ENCODE data around the gene NUBPL. TPM values are rescaled to one million over a fixed set of nuclear protein-coding genes. Genes with fewer than 3 reads are reported as not detected.
A peak's percentile ranks its signal among the peaks of the same experiment; 100 is the strongest.

The NUBPL gene
- polyA plus RNA-seq, 1 donor (not counting 4 experiments of a cell fraction or from before 2014, with no cell fraction given), result 18.8 TPM

- Histone ChIP-seq H4K20me1 (ENCODE audit: control insufficient read depth, extremely low read depth, insufficient read depth, low read length) (no peaks in the 10 kb centered on the region), H3K4me3 (ENCODE audit: control insufficient read depth in 2 of 3, extremely low read depth in 1 of 3, insufficient read depth in 2 of 3, low read depth in 1 of 3, low read length in 3 of 3) (no peak overlapping the region), H3K27ac (ENCODE audit: control insufficient read depth, insufficient read depth, low read length) (peak overlapping the region; percentile 85), H2AFZ (ENCODE audit: control insufficient read depth, low read length) (peak overlapping the region; percentile 75), H3K36me3 (ENCODE audit: control insufficient read depth in 2 of 2, extremely low read depth in 1 of 2, insufficient read depth in 2 of 2, low read length in 2 of 2) (no peaks in the 10 kb centered on the region), H3K9me1 (ENCODE audit: control insufficient read depth, extremely low read depth, insufficient read depth, low read length) (no peaks in the 10 kb centered on the region), H3K4me1 (ENCODE audit: control insufficient read depth, extremely low read depth, insufficient read depth, low read length) (peaks cover 24% of the 10 kb centered on the region), H3K27me3 (ENCODE audit: control insufficient read depth, extremely low read depth, insufficient read depth, low read length) (no peaks in the 10 kb centered on the region), H3K9me3 (ENCODE audit: control insufficient read depth, low read depth, low read length) (no peaks in the 10 kb centered on the region), H3K79me2 (ENCODE audit: control insufficient read depth, insufficient read depth, low read length) (no peaks in the 10 kb centered on the region), H3K9ac (ENCODE audit: control insufficient read depth, extremely low read depth, insufficient read depth, low read length) (peak overlapping the region; percentile 17), H3K4me2 (ENCODE audit: control insufficient read depth, extremely low read depth, insufficient read depth, low read depth, low read length) (peak overlapping the region; percentile 49)
- dilution Hi-C loops (cut with MboI; ENCODE audit: extremely low pct_ligation_motif_present, low sequenced_read_pairs), result no loop called here
- TF ChIP-seq CTCF (optimal IDR thresholded peaks at IDR 0.05 in 1 of 3, IDR thresholded peaks at IDR 0.05 in 1 of 3, conservative IDR thresholded peaks at IDR 0.05 in 1 of 3; ENCODE audit: extremely low read depth in 1 of 3, insufficient read depth in 2 of 3, low read length in 3 of 3) (no peak), EZH2 (IDR thresholded peaks at IDR 0.05; ENCODE audit: low read length) (no peak)
- FAIRE-seq, result peak; percentile 92
- no peak for DNase-seq (ENCODE audit: low read depth, low spot score)
Measured at GRCh38 chr14:31895206-31895605, 334.0 kb downstream of the NUBPL start.

GRCh38 chr14:31895646-31896045 is 334.4 kb downstream of the NUBPL start:
- H3K9ac ChIP-seq (ENCODE audit: control insufficient read depth, extremely low read depth, insufficient read depth, low read length), result no peak overlapping the region
- peak overlapping the region; percentile 75 for H2AFZ ChIP-seq (ENCODE audit: control insufficient read depth, low read length)
- H3K9me1 ChIP-seq (ENCODE audit: control insufficient read depth, extremely low read depth, insufficient read depth, low read length), result no peaks in the 10 kb centered on the region
- H3K27me3 ChIP-seq (ENCODE audit: control insufficient read depth, extremely low read depth, insufficient read depth, low read length), result no peaks in the 10 kb centered on the region
- H3K4me3 ChIP-seq (ENCODE audit: control insufficient read depth in 2 of 3, extremely low read depth in 1 of 3, insufficient read depth in 2 of 3, low read depth in 1 of 3, low read length in 3 of 3), result no peak overlapping the region
- FAIRE-seq (no peak), DNase-seq (ENCODE audit: low read depth, low spot score) (no peak)
- H4K20me1 ChIP-seq (ENCODE audit: control insufficient read depth, extremely low read depth, insufficient read depth, low read length), result no peaks in the 10 kb centered on the region
- H3K36me3 ChIP-seq (ENCODE audit: control insufficient read depth in 2 of 2, extremely low read depth in 1 of 2, insufficient read depth in 2 of 2, low read length in 2 of 2), result no peaks in the 10 kb centered on the region
- peak overlapping the region; percentile 85 for H3K27ac ChIP-seq (ENCODE audit: control insufficient read depth, insufficient read depth, low read length)
- TF ChIP-seq EZH2 (IDR thresholded peaks at IDR 0.05; ENCODE audit: low read length), result no peak
- TF ChIP-seq CTCF (optimal IDR thresholded peaks at IDR 0.05 in 1 of 3, IDR thresholded peaks at IDR 0.05 in 1 of 3, conservative IDR thresholded peaks at IDR 0.05 in 1 of 3; ENCODE audit: extremely low read depth in 1 of 3, insufficient read depth in 2 of 3, low read length in 3 of 3), result no peak
- H3K9me3 ChIP-seq (ENCODE audit: control insufficient read depth, low read depth, low read length), result no peaks in the 10 kb centered on the region
- dilution Hi-C loops (cut with MboI; ENCODE audit: extremely low pct_ligation_motif_present, low sequenced_read_pairs), result no loop called here
- peaks cover 24% of the 10 kb centered on the region for H3K4me1 ChIP-seq (ENCODE audit: control insufficient read depth, extremely low read depth, insufficient read depth, low read length)
- no peaks in the 10 kb centered on the region for H3K79me2 ChIP-seq (ENCODE audit: control insufficient read depth, insufficient read depth, low read length)
- peak overlapping the region; percentile 23 for H3K4me2 ChIP-seq (ENCODE audit: control insufficient read depth, extremely low read depth, insufficient read depth, low read depth, low read length)
